Neural cell (in vitro differentiated cells): ENCODE results near the gene VPS8.

ENCODE experiments used
- POLR2AphosphoS5 ChIP-seq: IDR thresholded peaks from 2 replicates; pipeline ENCODE4 v1.6.1; 2012
- RAD21 ChIP-seq: fragments of 450-650 bp; conservative IDR thresholded peaks from 2 replicates; pipeline ENCODE4 v1.6.1; 2014; ENCODE audit warnings: antibody characterized with exemption, mild to moderate bottlenecking, moderate library complexity
- TF ChIP-seq, protein P1 (sequence below): fragments of 450-650 bp; IDR thresholded peaks from 2 replicates; pipeline ENCODE4 v1.5.1; 2014; ENCODE audit warnings: antibody characterized with exemption, mild to moderate bottlenecking, moderate library complexity; ENCODE audit not compliant: poor library complexity, severe bottlenecking
- TF ChIP-seq, protein P2 (sequence below): IDR thresholded peaks from 2 replicates; pipeline ENCODE4 v1.6.1; 2012; ENCODE audit warnings: borderline replicate concordance

DNA sequence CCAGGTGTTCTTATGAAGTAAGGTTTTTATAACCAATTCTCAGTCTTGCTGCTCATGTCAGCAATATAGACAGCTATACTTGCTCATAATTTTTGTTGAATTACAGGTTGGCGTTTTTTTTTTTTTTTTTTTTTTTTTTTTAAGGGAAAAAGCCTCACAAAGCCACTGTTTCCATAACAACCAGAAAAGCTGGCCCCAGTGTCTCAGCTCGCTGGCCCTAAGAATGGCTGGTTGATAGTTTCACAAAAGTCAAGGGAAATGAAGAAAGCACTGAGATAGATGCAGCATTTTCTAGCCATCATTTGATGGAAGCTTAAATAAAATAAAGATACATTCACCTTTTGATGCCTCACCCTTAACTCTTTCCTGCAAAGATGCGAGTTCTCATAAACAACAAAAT is 219.0 kb downstream of the VPS8 start:
- TF ChIP-seq, protein P1, sequence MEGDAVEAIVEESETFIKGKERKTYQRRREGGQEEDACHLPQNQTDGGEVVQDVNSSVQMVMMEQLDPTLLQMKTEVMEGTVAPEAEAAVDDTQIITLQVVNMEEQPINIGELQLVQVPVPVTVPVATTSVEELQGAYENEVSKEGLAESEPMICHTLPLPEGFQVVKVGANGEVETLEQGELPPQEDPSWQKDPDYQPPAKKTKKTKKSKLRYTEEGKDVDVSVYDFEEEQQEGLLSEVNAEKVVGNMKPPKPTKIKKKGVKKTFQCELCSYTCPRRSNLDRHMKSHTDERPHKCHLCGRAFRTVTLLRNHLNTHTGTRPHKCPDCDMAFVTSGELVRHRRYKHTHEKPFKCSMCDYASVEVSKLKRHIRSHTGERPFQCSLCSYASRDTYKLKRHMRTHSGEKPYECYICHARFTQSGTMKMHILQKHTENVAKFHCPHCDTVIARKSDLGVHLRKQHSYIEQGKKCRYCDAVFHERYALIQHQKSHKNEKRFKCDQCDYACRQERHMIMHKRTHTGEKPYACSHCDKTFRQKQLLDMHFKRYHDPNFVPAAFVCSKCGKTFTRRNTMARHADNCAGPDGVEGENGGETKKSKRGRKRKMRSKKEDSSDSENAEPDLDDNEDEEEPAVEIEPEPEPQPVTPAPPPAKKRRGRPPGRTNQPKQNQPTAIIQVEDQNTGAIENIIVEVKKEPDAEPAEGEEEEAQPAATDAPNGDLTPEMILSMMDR = no peak
- no peak for TF ChIP-seq POLR2AphosphoS5
- no peak for TF ChIP-seq RAD21
- TF ChIP-seq, protein P2, sequence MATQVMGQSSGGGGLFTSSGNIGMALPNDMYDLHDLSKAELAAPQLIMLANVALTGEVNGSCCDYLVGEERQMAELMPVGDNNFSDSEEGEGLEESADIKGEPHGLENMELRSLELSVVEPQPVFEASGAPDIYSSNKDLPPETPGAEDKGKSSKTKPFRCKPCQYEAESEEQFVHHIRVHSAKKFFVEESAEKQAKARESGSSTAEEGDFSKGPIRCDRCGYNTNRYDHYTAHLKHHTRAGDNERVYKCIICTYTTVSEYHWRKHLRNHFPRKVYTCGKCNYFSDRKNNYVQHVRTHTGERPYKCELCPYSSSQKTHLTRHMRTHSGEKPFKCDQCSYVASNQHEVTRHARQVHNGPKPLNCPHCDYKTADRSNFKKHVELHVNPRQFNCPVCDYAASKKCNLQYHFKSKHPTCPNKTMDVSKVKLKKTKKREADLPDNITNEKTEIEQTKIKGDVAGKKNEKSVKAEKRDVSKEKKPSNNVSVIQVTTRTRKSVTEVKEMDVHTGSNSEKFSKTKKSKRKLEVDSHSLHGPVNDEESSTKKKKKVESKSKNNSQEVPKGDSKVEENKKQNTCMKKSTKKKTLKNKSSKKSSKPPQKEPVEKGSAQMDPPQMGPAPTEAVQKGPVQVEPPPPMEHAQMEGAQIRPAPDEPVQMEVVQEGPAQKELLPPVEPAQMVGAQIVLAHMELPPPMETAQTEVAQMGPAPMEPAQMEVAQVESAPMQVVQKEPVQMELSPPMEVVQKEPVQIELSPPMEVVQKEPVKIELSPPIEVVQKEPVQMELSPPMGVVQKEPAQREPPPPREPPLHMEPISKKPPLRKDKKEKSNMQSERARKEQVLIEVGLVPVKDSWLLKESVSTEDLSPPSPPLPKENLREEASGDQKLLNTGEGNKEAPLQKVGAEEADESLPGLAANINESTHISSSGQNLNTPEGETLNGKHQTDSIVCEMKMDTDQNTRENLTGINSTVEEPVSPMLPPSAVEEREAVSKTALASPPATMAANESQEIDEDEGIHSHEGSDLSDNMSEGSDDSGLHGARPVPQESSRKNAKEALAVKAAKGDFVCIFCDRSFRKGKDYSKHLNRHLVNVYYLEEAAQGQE = no peak
